CD4-positive, alpha-beta T cell treated with Interferon gamma for 1 hour (primary cell): ENCODE results near the gene NHERF2.
A peak's percentile ranks its signal among the peaks of the same experiment; 100 is the strongest.

ENCODE experiments used
- DNase-seq: peaks from one replicate; pipeline ENCODE4 v3.0.0-alpha.2; 2020

NHERF2 gene

GRCh38 chr16:2026461-2027023 is at the start of gene NHERF2:
Gene NHERF2, plus strand, starts transcription at chr16:2026902. Its CDS starts 104 bp downstream, at chr16:2027006.
- DNase-seq = no peak

GRCh38 chr16:1976951-1977874 is 49.5 kb upstream of the NHERF2 start:
- DNase-seq = no peak

GRCh38 chr16:1977875-1978268 is 48.8 kb upstream of the NHERF2 start:
- no peak for DNase-seq

GRCh38 chr16:1978476-1979120 is 48.1 kb upstream of the NHERF2 start:
- DNase-seq = no peak

GRCh38 chr16:1979271-1980029 is 47.3 kb upstream of the NHERF2 start:
- no peak for DNase-seq

GRCh38 chr16:1980030-1980769 is 46.5 kb upstream of the NHERF2 start:
- no peak for DNase-seq

GRCh38 chr16:1980770-1981087 is 46.0 kb upstream of the NHERF2 start:
- no peak for DNase-seq

GRCh38 chr16:1981398-1981836 is 45.3 kb upstream of the NHERF2 start, which contains the start of gene NOXO1:
Gene NOXO1, minus strand, starts transcription at chr16:1981469. Its CDS starts 290 bp downstream, at chr16:1981179.
- DNase-seq = no peak

GRCh38 chr16:1982013-1982433 is 44.7 kb upstream of the NHERF2 start:
- no peak for DNase-seq

- DNase-seq = no peak
These were observed 43.6 kb upstream of the NHERF2 start for GRCh38 chr16:1982991-1983543.

- DNase-seq = peak; percentile 83
These were observed 43.0 kb upstream of the NHERF2 start, which contains the start of gene GFER for GRCh38 chr16:1983544-1984346. Gene GFER, plus strand, starts transcription at chr16:1984193. Its CDS starts 26 bp downstream, at chr16:1984219.

- no peak for DNase-seq
These were observed 42.1 kb upstream of the NHERF2 start for GRCh38 chr16:1984347-1985225.

- DNase-seq = no peak
These were observed 41.1 kb upstream of the NHERF2 start for GRCh38 chr16:1985466-1986150.

GRCh38 chr16:1987198-1987597 is 39.5 kb upstream of the NHERF2 start:
- no peak for DNase-seq

- DNase-seq = no peak
These were observed 37.2 kb upstream of the NHERF2 start, which contains the start of gene SYNGR3 for GRCh38 chr16:1989209-1990100. Gene SYNGR3, plus strand, starts transcription at chr16:1989970. Its CDS starts 133 bp downstream, at chr16:1990103.

- no peak for DNase-seq
These were observed 36.7 kb upstream of the NHERF2 start for GRCh38 chr16:1990101-1990350.

GRCh38 chr16:1990351-1991134 is 36.2 kb upstream of the NHERF2 start:
- DNase-seq = peak; percentile 68
